ENCODE measurements around the gene LOXL3. TPM values are rescaled to one million over a fixed set of nuclear protein-coding genes. Genes with fewer than 3 reads are reported as not detected.

The LOXL3 gene
- total RNA-seq, 1 experiment from 2014 or later: 4.1 TPM

DNA sequence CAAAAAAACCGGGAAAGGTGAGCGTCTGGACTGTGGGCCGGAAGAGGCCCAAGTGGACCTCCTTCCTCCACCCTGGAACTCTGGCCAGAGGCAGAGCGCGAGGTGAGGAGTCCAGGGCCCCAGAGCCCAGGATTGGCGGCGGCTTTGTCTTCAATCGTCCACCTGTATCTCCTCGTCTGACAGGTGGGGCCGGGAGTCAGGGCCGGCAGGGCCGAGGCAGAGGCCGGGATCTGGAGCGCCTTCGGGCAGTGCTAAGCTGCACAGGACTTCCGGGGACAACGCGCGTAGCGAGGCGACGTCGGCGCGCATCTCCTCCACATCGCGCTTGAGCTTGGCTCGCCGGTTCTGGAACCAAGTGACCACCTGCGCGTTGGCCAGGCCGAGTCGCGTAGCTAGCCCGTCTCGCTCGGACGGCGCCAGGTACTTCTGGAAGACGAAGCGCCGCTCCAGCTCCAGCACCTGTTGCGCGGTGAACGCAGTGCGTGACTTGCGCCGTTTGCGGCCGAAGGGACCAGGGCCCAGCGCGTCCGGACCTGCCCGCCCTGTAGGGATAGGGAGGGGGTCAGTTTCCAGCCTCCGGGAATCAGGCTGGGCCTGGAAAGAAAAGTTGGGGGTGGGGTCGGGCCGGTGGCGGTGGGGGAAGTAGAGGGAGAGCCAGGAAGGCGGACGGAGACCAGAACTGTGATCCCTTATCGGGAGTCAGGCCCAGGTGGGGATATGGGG is 55.8 kb downstream of the LOXL3 start:
- ATAC-seq (no peak), DNase-seq (ENCODE audit: low read depth, low spot score) (no peak)
- RAD21 ChIA-PET (ENCODE audit: low non-redundant PET in 1 of 2, low total read pairs in 2 of 2, uncharacterized antibody in 2 of 2, unreplicated experiment in 2 of 2): no interaction called here
- no peaks in the 10 kb centered on the region for H4K20me1 ChIP-seq (ENCODE audit: insufficient read depth)
- intact Hi-C loops (cut with micrococcal nuclease): no loop called here
- TF ChIP-seq ELF1 (IDR thresholded peaks at IDR 0.05; ENCODE audit: borderline replicate concordance, low read depth) (no peak), POLR2AphosphoS5 (IDR thresholded peaks at IDR 0.05; ENCODE audit: low read depth, low read length) (no peak)
- H3K9ac ChIP-seq (ENCODE audit: low read length): no peak overlapping the region
- peaks cover 8 to 22% of the 10 kb centered on the region in 2 experiments; a peak in 3 of 4 replicates for H3K4me1 ChIP-seq (ENCODE audit: control insufficient read depth in 1 of 2, insufficient read depth in 2 of 2, low read length in 2 of 2)
- CTCF ChIA-PET: no interaction called here
- POLR2A ChIA-PET: no interaction called here
- no peaks in the 10 kb centered on the region for H3K27me3 ChIP-seq (ENCODE audit: insufficient read depth, low read length)
- H3K36me3 ChIP-seq (ENCODE audit: control insufficient read depth in 1 of 2, insufficient read depth in 2 of 2, low read length in 2 of 2): peaks cover 0 to 2% of the 10 kb centered on the region in 2 experiments; a peak in 1 of 4 replicates
- no peaks in the 10 kb centered on the region for H3K9me2 ChIP-seq (ENCODE audit: insufficient read depth)
- BruUV-seq (replicated peaks): no TSS peak
- H3K4me2 ChIP-seq (ENCODE audit: low read length): no peak overlapping the region
- no peaks in the 10 kb centered on the region for H3K79me2 ChIP-seq (ENCODE audit: insufficient read depth, low read length)
- no peak overlapping the region for H3K27ac ChIP-seq (ENCODE audit: low read depth, low read length)
- no peak overlapping the region for H2AFZ ChIP-seq (ENCODE audit: low read depth, low read length, poor library complexity, severe bottlenecking)
- no peaks in the 10 kb centered on the region for H3K9me3 ChIP-seq (ENCODE audit: control insufficient read depth in 1 of 2, insufficient read depth in 1 of 2, low read depth in 1 of 2, low read length in 2 of 2)
- no peak overlapping the region for H3K4me3 ChIP-seq (replicated peaks in 1 of 2; ENCODE audit: low read depth in 1 of 2, low read length in 2 of 2)

DNA sequence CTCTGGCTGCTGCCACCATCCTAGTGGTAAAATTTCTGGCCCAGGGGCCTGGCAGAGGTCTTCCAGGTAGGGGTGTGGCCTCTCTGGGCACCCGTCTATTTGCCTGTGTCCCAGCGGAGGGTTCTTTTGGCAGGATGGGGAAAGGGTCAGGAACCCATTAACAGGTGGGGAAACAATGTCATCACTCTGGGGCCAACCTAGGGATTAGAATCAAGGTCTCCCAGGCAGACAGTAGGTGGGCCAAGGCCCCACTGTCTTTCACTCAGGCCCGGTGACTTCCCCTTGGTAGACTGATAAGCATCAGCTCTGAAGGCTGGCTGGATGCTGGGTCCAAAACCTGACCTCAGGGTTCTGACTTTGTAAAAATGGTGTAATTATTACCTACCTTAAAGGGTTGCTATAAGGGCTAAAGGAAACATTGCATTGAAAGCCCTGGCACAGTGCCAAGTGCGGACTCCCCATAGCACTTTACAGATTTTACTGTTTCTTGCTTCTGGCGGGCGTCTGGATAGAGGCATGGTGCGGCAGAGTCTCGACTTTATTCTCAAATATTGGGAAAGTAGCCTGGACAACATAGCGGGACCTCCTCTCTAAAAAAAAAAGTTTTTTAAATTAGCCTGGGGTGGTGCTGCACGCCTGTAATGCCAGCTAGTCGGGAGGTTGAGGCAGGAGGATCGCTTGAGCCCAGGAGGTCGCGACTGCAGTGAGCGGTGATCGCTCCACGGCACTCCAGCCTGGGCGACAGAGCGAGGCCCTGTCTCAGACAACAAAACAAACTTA is 56.6 kb downstream of the LOXL3 start:
- CTCF ChIA-PET: no interaction called here
- TF ChIP-seq, protein P1, sequence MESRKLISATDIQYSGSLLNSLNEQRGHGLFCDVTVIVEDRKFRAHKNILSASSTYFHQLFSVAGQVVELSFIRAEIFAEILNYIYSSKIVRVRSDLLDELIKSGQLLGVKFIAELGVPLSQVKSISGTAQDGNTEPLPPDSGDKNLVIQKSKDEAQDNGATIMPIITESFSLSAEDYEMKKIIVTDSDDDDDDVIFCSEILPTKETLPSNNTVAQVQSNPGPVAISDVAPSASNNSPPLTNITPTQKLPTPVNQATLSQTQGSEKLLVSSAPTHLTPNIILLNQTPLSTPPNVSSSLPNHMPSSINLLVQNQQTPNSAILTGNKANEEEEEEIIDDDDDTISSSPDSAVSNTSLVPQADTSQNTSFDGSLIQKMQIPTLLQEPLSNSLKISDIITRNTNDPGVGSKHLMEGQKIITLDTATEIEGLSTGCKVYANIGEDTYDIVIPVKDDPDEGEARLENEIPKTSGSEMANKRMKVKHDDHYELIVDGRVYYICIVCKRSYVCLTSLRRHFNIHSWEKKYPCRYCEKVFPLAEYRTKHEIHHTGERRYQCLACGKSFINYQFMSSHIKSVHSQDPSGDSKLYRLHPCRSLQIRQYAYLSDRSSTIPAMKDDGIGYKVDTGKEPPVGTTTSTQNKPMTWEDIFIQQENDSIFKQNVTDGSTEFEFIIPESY (IDR thresholded peaks at IDR 0.05; ENCODE audit: extremely low read depth, insufficient replicate concordance, low read length): no peak
- no peak for TF ChIP-seq FOSL1 (IDR thresholded peaks at IDR 0.05; ENCODE audit: low read depth)
- TF ChIP-seq TCF7L2 (IDR thresholded peaks at IDR 0.05; ENCODE audit: borderline replicate concordance, extremely low read depth, insufficient read depth, insufficient read length): no peak
- TF ChIP-seq JUND (IDR thresholded peaks at IDR 0.05): no peak
- no peak for TF ChIP-seq ZFX (IDR thresholded peaks at IDR 0.05)
- TF ChIP-seq EZH2phosphoT487 (IDR thresholded peaks at IDR 0.05; ENCODE audit: borderline replicate concordance): no peak
- TF ChIP-seq, protein P2, sequence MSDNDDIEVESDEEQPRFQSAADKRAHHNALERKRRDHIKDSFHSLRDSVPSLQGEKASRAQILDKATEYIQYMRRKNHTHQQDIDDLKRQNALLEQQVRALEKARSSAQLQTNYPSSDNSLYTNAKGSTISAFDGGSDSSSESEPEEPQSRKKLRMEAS (IDR thresholded peaks at IDR 0.05): no peak
- TF ChIP-seq CBX3 (IDR thresholded peaks at IDR 0.05; ENCODE audit: low read depth): no peak
- TF ChIP-seq EGR1 (IDR thresholded peaks at IDR 0.05; ENCODE audit: low read depth): no peak
- TF ChIP-seq EZH2 (IDR thresholded peaks at IDR 0.05): no peak
- TF ChIP-seq CEBPB (IDR thresholded peaks at IDR 0.05; ENCODE audit: low read depth): no peak
- TF ChIP-seq, protein P3, sequence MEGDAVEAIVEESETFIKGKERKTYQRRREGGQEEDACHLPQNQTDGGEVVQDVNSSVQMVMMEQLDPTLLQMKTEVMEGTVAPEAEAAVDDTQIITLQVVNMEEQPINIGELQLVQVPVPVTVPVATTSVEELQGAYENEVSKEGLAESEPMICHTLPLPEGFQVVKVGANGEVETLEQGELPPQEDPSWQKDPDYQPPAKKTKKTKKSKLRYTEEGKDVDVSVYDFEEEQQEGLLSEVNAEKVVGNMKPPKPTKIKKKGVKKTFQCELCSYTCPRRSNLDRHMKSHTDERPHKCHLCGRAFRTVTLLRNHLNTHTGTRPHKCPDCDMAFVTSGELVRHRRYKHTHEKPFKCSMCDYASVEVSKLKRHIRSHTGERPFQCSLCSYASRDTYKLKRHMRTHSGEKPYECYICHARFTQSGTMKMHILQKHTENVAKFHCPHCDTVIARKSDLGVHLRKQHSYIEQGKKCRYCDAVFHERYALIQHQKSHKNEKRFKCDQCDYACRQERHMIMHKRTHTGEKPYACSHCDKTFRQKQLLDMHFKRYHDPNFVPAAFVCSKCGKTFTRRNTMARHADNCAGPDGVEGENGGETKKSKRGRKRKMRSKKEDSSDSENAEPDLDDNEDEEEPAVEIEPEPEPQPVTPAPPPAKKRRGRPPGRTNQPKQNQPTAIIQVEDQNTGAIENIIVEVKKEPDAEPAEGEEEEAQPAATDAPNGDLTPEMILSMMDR (IDR thresholded peaks at IDR 0.05 in 2 of 3, conservative IDR thresholded peaks at IDR 0.05 in 1 of 3; ENCODE audit: borderline replicate concordance in 1 of 3, insufficient read depth in 1 of 3, low read depth in 2 of 3, low read length in 2 of 3): no peak
- no peak for TF ChIP-seq RAD21 (IDR thresholded peaks at IDR 0.05; ENCODE audit: low read depth)
- TF ChIP-seq POLR2A (IDR thresholded peaks at IDR 0.05; ENCODE audit: borderline replicate concordance, extremely low read depth, insufficient read depth, insufficient read length): no peak

More for the DNA sequence above, 56.6 kb downstream of the LOXL3 start:
- intact Hi-C loops (cut with micrococcal nuclease): no loop called here
- Histone ChIP-seq H2AFZ (ENCODE audit: low read depth, low read length, poor library complexity, severe bottlenecking) (no peak overlapping the region), H4K20me1 (ENCODE audit: insufficient read depth) (no peaks in the 10 kb centered on the region), H3K9ac (ENCODE audit: low read length) (no peak overlapping the region), H3K27ac (ENCODE audit: low read depth, low read length) (no peak overlapping the region), H3K9me3 (ENCODE audit: control insufficient read depth in 1 of 2, insufficient read depth in 1 of 2, low read depth in 1 of 2, low read length in 2 of 2) (no peaks in the 10 kb centered on the region), H3K4me1 (ENCODE audit: control insufficient read depth in 1 of 2, insufficient read depth in 2 of 2, low read length in 2 of 2) (peaks cover 8 to 16% of the 10 kb centered on the region in 2 experiments; a peak in 3 of 4 replicates), H3K9me2 (ENCODE audit: insufficient read depth) (no peaks in the 10 kb centered on the region), H3K79me2 (ENCODE audit: insufficient read depth, low read length) (no peaks in the 10 kb centered on the region), H3K27me3 (ENCODE audit: insufficient read depth, low read length) (no peaks in the 10 kb centered on the region), H3K4me2 (ENCODE audit: low read length) (no peak overlapping the region), H3K36me3 (ENCODE audit: control insufficient read depth in 1 of 2, insufficient read depth in 2 of 2, low read length in 2 of 2) (peaks cover 2% of the 10 kb centered on the region in 2 experiments; a peak in 1 of 4 replicates), H3K4me3 (replicated peaks in 1 of 2; ENCODE audit: low read depth in 1 of 2, low read length in 2 of 2) (no peak overlapping the region)
- ChIA-PET RAD21 (ENCODE audit: low non-redundant PET in 1 of 2, low total read pairs in 2 of 2, uncharacterized antibody in 2 of 2, unreplicated experiment in 2 of 2) (no interaction called here), POLR2A (no interaction called here)
- ATAC-seq: no peak
- BruUV-seq (replicated peaks): no TSS peak
- no peak for DNase-seq (ENCODE audit: low read depth, low spot score)
